Measurements from ENCODE around the gene ABL1.

The ABL1 gene

GRCh38 chr9:130927995-130928900 lies 93.2 kb downstream of the ABL1 start:
- H3K27ac ChIP-seq (ENCODE audit: low read depth, low read length) = no peak overlapping the region
- no peaks in the 10 kb centered on the region for H3K36me3 ChIP-seq (ENCODE audit: insufficient read depth, low read length)

GRCh38 chr9:130929571-130930038 lies 94.6 kb downstream of the ABL1 start:
- H3K27me3 ChIP-seq (ENCODE audit: insufficient read depth, low read length) = peaks cover 4% of the 10 kb centered on the region; the same call in 1 of the 2 replicates
- H3K9ac ChIP-seq (ENCODE audit: low read depth, low read length) = no peak overlapping the region
- H3K9me3 ChIP-seq (ENCODE audit: insufficient read depth, low read depth, low read length) = no peaks in the 10 kb centered on the region
- 91% methylated on average over 36 of the region's 36 CpGs for WGBS
- H3K27ac ChIP-seq (ENCODE audit: low read depth, low read length) = no peak overlapping the region
- H3K36me3 ChIP-seq (ENCODE audit: insufficient read depth, low read length) = no peaks in the 10 kb centered on the region
- H3K4me3 ChIP-seq (ENCODE audit: low read length) = no peak overlapping the region
- peaks cover 15% of the 10 kb centered on the region; the same call in 1 of the 2 replicates for H3K4me1 ChIP-seq (ENCODE audit: insufficient read depth, low read length)

More at GRCh38 chr9:130927995-130928900, 93.2 kb downstream of the ABL1 start:
- Histone ChIP-seq H3K4me3 (ENCODE audit: low read length) (no peak overlapping the region), H3K9me3 (ENCODE audit: insufficient read depth, low read depth, low read length) (no peaks in the 10 kb centered on the region), H3K27me3 (ENCODE audit: insufficient read depth, low read length) (peaks cover 2% of the 10 kb centered on the region; the same call in 1 of the 2 replicates), H3K9ac (ENCODE audit: low read depth, low read length) (no peak overlapping the region), H3K4me1 (ENCODE audit: insufficient read depth, low read length) (peaks cover 8% of the 10 kb centered on the region; the same call in 1 of the 2 replicates)
- whole genome bisulfite sequencing = 72% methylated on average over 13 of the region's 14 CpGs

- H3K36me3 ChIP-seq (ENCODE audit: insufficient read depth, low read length) = no peaks in the 10 kb centered on the region
- H3K9ac ChIP-seq (ENCODE audit: low read depth, low read length) = no peak overlapping the region
- no peak overlapping the region for H3K4me3 ChIP-seq (ENCODE audit: low read length)
- H3K27me3 ChIP-seq (ENCODE audit: insufficient read depth, low read length) = peaks cover 4% of the 10 kb centered on the region; the same call in 1 of the 2 replicates
- H3K4me1 ChIP-seq (ENCODE audit: insufficient read depth, low read length) = peaks cover 15% of the 10 kb centered on the region; the same call in 1 of the 2 replicates
- 88% methylated on average over 23 of the region's 23 CpGs for WGBS
- no peaks in the 10 kb centered on the region for H3K9me3 ChIP-seq (ENCODE audit: insufficient read depth, low read depth, low read length)
- no peak overlapping the region for H3K27ac ChIP-seq (ENCODE audit: low read depth, low read length)
Observed at GRCh38 chr9:130930132-130930803, 95.2 kb downstream of the ABL1 start.

GRCh38 chr9:130930804-130931349 lies 95.8 kb downstream of the ABL1 start:
- Histone ChIP-seq H3K36me3 (ENCODE audit: insufficient read depth, low read length) (no peaks in the 10 kb centered on the region), H3K9me3 (ENCODE audit: insufficient read depth, low read depth, low read length) (no peaks in the 10 kb centered on the region), H3K4me3 (ENCODE audit: low read length) (no peak overlapping the region), H3K27me3 (ENCODE audit: insufficient read depth, low read length) (peaks cover 4% of the 10 kb centered on the region; the same call in 1 of the 2 replicates), H3K27ac (ENCODE audit: low read depth, low read length) (no peak overlapping the region), H3K4me1 (ENCODE audit: insufficient read depth, low read length) (peaks cover 15% of the 10 kb centered on the region; the same call in 1 of the 2 replicates), H3K9ac (ENCODE audit: low read depth, low read length) (no peak overlapping the region)
- WGBS = 96% methylated on average over 15 of the region's 15 CpGs

GRCh38 chr9:130931508-130932254 lies 96.6 kb downstream of the ABL1 start:
- H3K27me3 ChIP-seq (ENCODE audit: insufficient read depth, low read length) = peaks cover 4% of the 10 kb centered on the region; the same call in 1 of the 2 replicates
- peaks cover 17% of the 10 kb centered on the region for H3K4me1 ChIP-seq (ENCODE audit: insufficient read depth, low read length)
- H3K4me3 ChIP-seq (ENCODE audit: low read length) = no peak overlapping the region
- H3K9me3 ChIP-seq (ENCODE audit: insufficient read depth, low read depth, low read length) = no peaks in the 10 kb centered on the region
- H3K9ac ChIP-seq (ENCODE audit: low read depth, low read length) = no peak overlapping the region
- 91% methylated on average over 20 of the region's 20 CpGs for WGBS
- H3K36me3 ChIP-seq (ENCODE audit: insufficient read depth, low read length) = no peaks in the 10 kb centered on the region
- no peak overlapping the region for H3K27ac ChIP-seq (ENCODE audit: low read depth, low read length)

- no peaks in the 10 kb centered on the region for H3K36me3 ChIP-seq (ENCODE audit: insufficient read depth, low read length)
- H3K9ac ChIP-seq (ENCODE audit: low read depth, low read length) = no peak overlapping the region
- H3K4me1 ChIP-seq (ENCODE audit: insufficient read depth, low read length) = peaks cover 23% of the 10 kb centered on the region
- 49% methylated on average over 21 of the region's 21 CpGs for WGBS
- 0 out of 2 replicates have a peak overlapping the region, but pooled peaks have one; percentile 1 for H3K4me3 ChIP-seq (ENCODE audit: low read length)
- peaks cover 11% of the 10 kb centered on the region for H3K27me3 ChIP-seq (ENCODE audit: insufficient read depth, low read length)
- H3K27ac ChIP-seq (ENCODE audit: low read depth, low read length) = no peak overlapping the region
- no peaks in the 10 kb centered on the region for H3K9me3 ChIP-seq (ENCODE audit: insufficient read depth, low read depth, low read length)
Observed at GRCh38 chr9:130932255-130933079, 97.4 kb downstream of the ABL1 start.

GRCh38 chr9:130933114-130934046 lies 98.3 kb downstream of the ABL1 start:
- Histone ChIP-seq H3K4me3 (ENCODE audit: low read length) (0 out of 2 replicates have a peak overlapping the region, but pooled peaks have one; percentile 1), H3K4me1 (ENCODE audit: insufficient read depth, low read length) (peaks cover 23% of the 10 kb centered on the region), H3K27me3 (ENCODE audit: insufficient read depth, low read length) (peaks cover 20% of the 10 kb centered on the region), H3K9me3 (ENCODE audit: insufficient read depth, low read depth, low read length) (no peaks in the 10 kb centered on the region), H3K36me3 (ENCODE audit: insufficient read depth, low read length) (no peaks in the 10 kb centered on the region), H3K9ac (ENCODE audit: low read depth, low read length) (no peak overlapping the region), H3K27ac (ENCODE audit: low read depth, low read length) (no peak overlapping the region)
- WGBS = 48% methylated on average over 21 of the region's 26 CpGs

- no peaks in the 10 kb centered on the region for H3K9me3 ChIP-seq (ENCODE audit: insufficient read depth, low read depth, low read length)
- no peak overlapping the region for H3K27ac ChIP-seq (ENCODE audit: low read depth, low read length)
- H3K4me3 ChIP-seq (ENCODE audit: low read length) = no peak overlapping the region
- H3K4me1 ChIP-seq (ENCODE audit: insufficient read depth, low read length) = peaks cover 23% of the 10 kb centered on the region
- peaks cover 29% of the 10 kb centered on the region for H3K27me3 ChIP-seq (ENCODE audit: insufficient read depth, low read length)
- WGBS = 91% methylated on average over 11 of the region's 11 CpGs
- no peaks in the 10 kb centered on the region for H3K36me3 ChIP-seq (ENCODE audit: insufficient read depth, low read length)
- no peak overlapping the region for H3K9ac ChIP-seq (ENCODE audit: low read depth, low read length)
Observed at GRCh38 chr9:130934246-130934645, 99.2 kb downstream of the ABL1 start.
